Neural cell (in vitro differentiated cells): ENCODE data around the gene MIOS.

ENCODE experiments used
- EP300 ChIP-seq: fragments of 450-650 bp; conservative IDR thresholded peaks from 2 replicates; pipeline ENCODE4 v1.6.1; 2014; ENCODE audit warnings: antibody characterized with exemption, mild to moderate bottlenecking, moderate library complexity; ENCODE audit not compliant: poor library complexity, severe bottlenecking
- MXI1 ChIP-seq: fragments of 450-650 bp; conservative IDR thresholded peaks from 2 replicates; pipeline ENCODE4 v1.6.1; 2014; ENCODE audit warnings: antibody characterized with exemption, mild to moderate bottlenecking; ENCODE audit not compliant: poor library complexity, severe bottlenecking
- TF ChIP-seq, protein P1 (sequence below): fragments of 450-650 bp; IDR thresholded peaks from 2 replicates; pipeline ENCODE4 v1.5.1; 2014; ENCODE audit warnings: antibody characterized with exemption, mild to moderate bottlenecking, moderate library complexity; ENCODE audit not compliant: poor library complexity, severe bottlenecking

- TF ChIP-seq EP300 (no peak), MXI1 (no peak)
- TF ChIP-seq, protein P1, sequence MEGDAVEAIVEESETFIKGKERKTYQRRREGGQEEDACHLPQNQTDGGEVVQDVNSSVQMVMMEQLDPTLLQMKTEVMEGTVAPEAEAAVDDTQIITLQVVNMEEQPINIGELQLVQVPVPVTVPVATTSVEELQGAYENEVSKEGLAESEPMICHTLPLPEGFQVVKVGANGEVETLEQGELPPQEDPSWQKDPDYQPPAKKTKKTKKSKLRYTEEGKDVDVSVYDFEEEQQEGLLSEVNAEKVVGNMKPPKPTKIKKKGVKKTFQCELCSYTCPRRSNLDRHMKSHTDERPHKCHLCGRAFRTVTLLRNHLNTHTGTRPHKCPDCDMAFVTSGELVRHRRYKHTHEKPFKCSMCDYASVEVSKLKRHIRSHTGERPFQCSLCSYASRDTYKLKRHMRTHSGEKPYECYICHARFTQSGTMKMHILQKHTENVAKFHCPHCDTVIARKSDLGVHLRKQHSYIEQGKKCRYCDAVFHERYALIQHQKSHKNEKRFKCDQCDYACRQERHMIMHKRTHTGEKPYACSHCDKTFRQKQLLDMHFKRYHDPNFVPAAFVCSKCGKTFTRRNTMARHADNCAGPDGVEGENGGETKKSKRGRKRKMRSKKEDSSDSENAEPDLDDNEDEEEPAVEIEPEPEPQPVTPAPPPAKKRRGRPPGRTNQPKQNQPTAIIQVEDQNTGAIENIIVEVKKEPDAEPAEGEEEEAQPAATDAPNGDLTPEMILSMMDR: no peak
Observed at GRCh38 chr7:7552199-7552598, 14.5 kb upstream of the MIOS start.
